Lung (tissue), 12 donors: ENCODE measurements around the gene BIRC6. TPM values are rescaled to one million over a fixed set of nuclear protein-coding genes. Genes with fewer than 3 reads are reported as not detected.

ENCODE experiments used
- ATAC-seq: fragments of 200-7000 bp; cut with Tn5 transposase; one replicate; pipeline ENCODE4 v1.9.1; 2020; ENCODE audit warnings: moderate number of reproducible peaks; ENCODE audit not compliant: insufficient read depth, low FRiP score
- DNase-seq, 3 donors: peaks; one replicate each; pipeline ENCODE4 v3.0.0-alpha.2; 2013 to 2017
- H3K27ac ChIP-seq, 2 donors: one replicate each; pipeline ENCODE4 v1.5.1; 2013; ENCODE audit warnings: mild to moderate bottlenecking in 2 of 2, moderate library complexity in 2 of 2, control low read depth in 1 of 2, inconsistent platforms in 1 of 2, low read depth in 1 of 2, low read length in 1 of 2
- H3K27me3 ChIP-seq, 3 donors: one replicate each; pipeline ENCODE4 v1.5.1; 2013; ENCODE audit warnings: low read length in 2 of 3; ENCODE audit not compliant: control insufficient read depth in 3 of 3, insufficient read depth in 3 of 3
- H3K36me3 ChIP-seq, 4 donors: one replicate each; pipeline ENCODE4 v1.5.1; 2013; ENCODE audit warnings: low read length in 4 of 4, mild to moderate bottlenecking in 1 of 4, moderate library complexity in 1 of 4; ENCODE audit not compliant: control insufficient read depth in 4 of 4, insufficient read depth in 4 of 4
- H3K4me1 ChIP-seq, 5 donors: one replicate each; pipeline ENCODE4 v1.5.1; 2013; ENCODE audit warnings: low read length in 5 of 5, mild to moderate bottlenecking in 2 of 5, moderate library complexity in 1 of 5; ENCODE audit not compliant: control insufficient read depth in 5 of 5, insufficient read depth in 5 of 5
- H3K4me3 ChIP-seq: one replicate; pipeline ENCODE4 v1.5.1; 2013; ENCODE audit warnings: mild to moderate bottlenecking, control low read depth, moderate library complexity
- H3K9ac ChIP-seq, 2 donors: one replicate each; pipeline ENCODE4 v1.5.1; 2013; ENCODE audit warnings: low read length in 2 of 2, control low read depth in 1 of 2; ENCODE audit not compliant: insufficient read depth in 1 of 2
- H3K9me3 ChIP-seq, 4 donors: one replicate each; pipeline ENCODE4 v1.5.1; 2013; ENCODE audit warnings: low read length in 3 of 4, mild to moderate bottlenecking in 1 of 4, moderate library complexity in 1 of 4; ENCODE audit not compliant: control insufficient read depth in 4 of 4, insufficient read depth in 3 of 4
- WGBS, 2 donors: extraction: QIAGEN DNeasy Blood & Tissue Kit; methylation state at CpG; one replicate each; pipeline ENCODE4 v1.1.7; 2013; 5-methylcytosine and 5-hydroxymethylcytosine counted together
- polyA plus RNA-seq, 2 donors: library from polyadenylated mRNA; stranded (reverse); fragments of 200-250 nt; gene quantifications; one replicate each; pipeline ENCODE4 v1.2.1, GENCODE V29; 2013
- total RNA-seq, 2 donors: library from RNA; depleted of rRNA in 1 of 2; stranded (reverse); fragments of >200 nt in 1 of 2; gene quantifications; one replicate each; pipeline ENCODE4 v1.2.1, GENCODE V29; 2014 to 2021
- TF ChIP-seq, protein P1 (sequence below): IDR thresholded peaks from 2 replicates; pipeline ENCODE4 v1.5.1; 2012; ENCODE audit warnings: mild to moderate bottlenecking; ENCODE audit errors: control extremely low read depth, extremely low read depth
- donor health status: control.
- donor health status: control.
- donor health status: Bipolar disorder and iron deficiency.
- donor health status: healthy.
- donor health status: DM: yes; HTN: yes; CAD: no.

The BIRC6 gene
- total and polyA plus RNA-seq, 4 donors, result 12.2 to 229 (median 51.5) TPM

DNA sequence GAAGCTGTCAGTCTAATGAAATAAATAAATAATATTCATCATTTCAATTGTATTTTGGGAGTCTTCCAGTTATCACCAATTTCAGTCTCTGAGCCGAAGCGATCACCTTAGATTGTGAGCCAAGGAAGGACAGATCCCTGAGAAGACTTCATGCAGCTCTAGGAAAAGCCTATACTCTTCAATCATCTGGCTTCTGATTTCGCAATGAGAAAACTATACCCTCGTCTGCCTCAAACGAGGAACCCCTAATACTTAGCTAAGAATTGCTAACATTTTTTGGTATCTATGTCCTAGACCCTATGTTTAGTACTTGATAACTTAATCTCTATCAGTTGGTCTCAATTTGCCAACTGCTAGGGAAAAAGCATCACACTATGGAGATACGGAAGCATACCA, 266.5 kb downstream of the BIRC6 start:
- no peak for ATAC-seq

DNA sequence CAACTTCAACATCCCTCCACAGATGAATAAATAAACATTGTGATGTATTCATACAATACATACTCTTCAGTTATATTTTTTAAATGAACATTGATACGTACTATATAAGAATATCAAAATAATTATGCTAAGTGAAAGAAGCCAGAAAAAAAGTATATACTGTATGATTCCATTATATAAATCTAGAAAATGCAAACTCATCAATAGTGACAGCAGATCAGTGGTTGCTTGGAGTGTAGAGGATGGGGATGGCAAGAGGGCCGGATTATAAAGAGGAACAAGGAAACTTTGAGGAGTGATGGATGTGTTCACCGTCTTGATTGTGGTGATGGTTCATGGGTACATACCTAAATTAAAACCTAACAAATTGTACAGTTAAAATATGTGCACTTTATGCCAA, 268.0 kb downstream of the BIRC6 start:
- Histone ChIP-seq H3K27me3 (no peaks in the 10 kb centered on the region), H3K4me1 (peaks cover 0 to 13% (median 6%) of the 10 kb centered on the region in 5 donors), H3K4me3 (no peak overlapping the region), H3K9me3 (no peaks in the 10 kb centered on the region), H3K9ac (no peak overlapping the region), H3K27ac (no peak overlapping the region), H3K36me3 (peaks cover 0 to 6% (median 4%) of the 10 kb centered on the region in 4 donors)
- TF ChIP-seq, protein P1, sequence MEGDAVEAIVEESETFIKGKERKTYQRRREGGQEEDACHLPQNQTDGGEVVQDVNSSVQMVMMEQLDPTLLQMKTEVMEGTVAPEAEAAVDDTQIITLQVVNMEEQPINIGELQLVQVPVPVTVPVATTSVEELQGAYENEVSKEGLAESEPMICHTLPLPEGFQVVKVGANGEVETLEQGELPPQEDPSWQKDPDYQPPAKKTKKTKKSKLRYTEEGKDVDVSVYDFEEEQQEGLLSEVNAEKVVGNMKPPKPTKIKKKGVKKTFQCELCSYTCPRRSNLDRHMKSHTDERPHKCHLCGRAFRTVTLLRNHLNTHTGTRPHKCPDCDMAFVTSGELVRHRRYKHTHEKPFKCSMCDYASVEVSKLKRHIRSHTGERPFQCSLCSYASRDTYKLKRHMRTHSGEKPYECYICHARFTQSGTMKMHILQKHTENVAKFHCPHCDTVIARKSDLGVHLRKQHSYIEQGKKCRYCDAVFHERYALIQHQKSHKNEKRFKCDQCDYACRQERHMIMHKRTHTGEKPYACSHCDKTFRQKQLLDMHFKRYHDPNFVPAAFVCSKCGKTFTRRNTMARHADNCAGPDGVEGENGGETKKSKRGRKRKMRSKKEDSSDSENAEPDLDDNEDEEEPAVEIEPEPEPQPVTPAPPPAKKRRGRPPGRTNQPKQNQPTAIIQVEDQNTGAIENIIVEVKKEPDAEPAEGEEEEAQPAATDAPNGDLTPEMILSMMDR, result no peak
- WGBS, 2 donors, result 65 to 66% methylated on average over 3 of the region's 3 CpGs
- ATAC-seq, result no peak
- no peak for DNase-seq

More for the DNA sequence above, 266.5 kb downstream of the BIRC6 start:
- TF ChIP-seq, protein P1, result no peak
- no peak overlapping the region for H3K4me3 ChIP-seq
- H3K9me3 ChIP-seq, result no peaks in the 10 kb centered on the region
- H3K9ac ChIP-seq, result no peak overlapping the region
- no peaks in the 10 kb centered on the region for H3K27me3 ChIP-seq
- no peak overlapping the region for H3K27ac ChIP-seq
- H3K36me3 ChIP-seq, result peaks cover 2 to 7% (median 5%) of the 10 kb centered on the region in 4 donors
- peaks cover 0 to 6% (median 3%) of the 10 kb centered on the region in 5 donors for H3K4me1 ChIP-seq
- no peak for DNase-seq
- WGBS, 2 donors, result 74 to 83% methylated on average over 6 of the region's 6 CpGs

DNA sequence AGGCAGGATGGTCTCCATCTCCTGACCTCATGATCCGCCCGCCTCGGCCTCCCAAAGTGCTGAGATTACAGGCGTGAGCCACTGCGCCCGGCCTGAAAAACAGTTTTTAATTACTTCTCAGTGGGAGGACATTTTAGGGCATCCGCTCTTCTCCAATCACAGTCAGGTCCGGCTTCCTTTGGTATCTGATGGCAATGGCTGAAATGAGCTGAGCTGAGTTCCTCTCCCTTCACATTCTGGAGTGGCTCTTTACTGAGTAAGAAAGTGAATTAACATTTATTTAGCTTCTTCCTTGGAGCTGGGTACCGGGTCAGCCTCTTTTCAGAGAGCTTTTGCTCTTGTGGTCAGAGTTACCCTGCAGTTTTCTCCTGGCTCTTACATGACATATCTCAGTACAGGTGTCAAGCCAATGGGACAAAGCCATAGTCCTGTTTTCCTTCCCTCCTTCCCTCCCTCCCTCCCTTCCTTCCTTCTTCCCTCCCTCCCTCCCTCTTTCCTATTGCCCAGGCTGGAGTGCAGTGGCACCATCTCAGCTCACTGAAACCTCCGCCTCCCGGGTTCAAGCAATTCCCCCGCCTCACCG, 269.9 kb downstream of the BIRC6 start:
- DNase-seq (no peak), ATAC-seq (no peak)
- 65 to 68% methylated on average over 13 of the region's 13 CpGs for WGBS, 2 donors
- H3K9ac ChIP-seq, result no peak overlapping the region
- no peak overlapping the region for H3K27ac ChIP-seq
- peaks cover 0 to 13% (median 6%) of the 10 kb centered on the region in 4 donors for H3K36me3 ChIP-seq
- no peaks in the 10 kb centered on the region for H3K27me3 ChIP-seq
- H3K4me3 ChIP-seq, result no peak overlapping the region
- TF ChIP-seq, protein P1, result no peak
- H3K4me1 ChIP-seq, result peaks cover 0 to 15% (median 7%) of the 10 kb centered on the region in 5 donors
- no peaks in the 10 kb centered on the region for H3K9me3 ChIP-seq

DNA sequence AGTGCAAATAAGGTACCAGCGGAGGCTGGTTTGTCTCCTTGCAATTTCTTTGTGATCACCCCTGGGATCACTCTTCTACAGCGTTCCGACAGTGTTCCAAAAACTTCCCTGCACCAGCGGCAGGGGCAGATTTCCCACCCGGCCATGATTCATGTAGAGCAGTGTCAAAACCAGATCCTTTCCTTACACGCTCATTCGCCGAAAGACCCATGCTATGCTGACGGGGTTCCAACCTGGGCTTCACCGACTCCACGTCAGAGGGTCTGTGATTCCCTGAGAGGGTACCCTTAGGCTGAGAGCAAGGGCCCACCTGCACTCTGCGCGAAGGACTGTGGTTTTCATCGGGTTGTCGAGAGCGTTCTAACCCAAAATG, 270.6 kb downstream of the BIRC6 start:
- Histone ChIP-seq H3K9me3 (no peaks in the 10 kb centered on the region), H3K4me1 (peaks cover 0 to 11% (median 7%) of the 10 kb centered on the region in 5 donors), H3K27me3 (no peaks in the 10 kb centered on the region), H3K27ac (peak overlapping the region; percentile 8 to 47), H3K4me3 (peak overlapping the region; percentile 24), H3K9ac (peak overlapping the region in 1 of 2 donors; percentile 36), H3K36me3 (peaks cover 0 to 12% (median 6%) of the 10 kb centered on the region in 4 donors)
- DNase-seq (peak in 2 of 3 donors; percentile 49 to 58), ATAC-seq (peak; percentile 41)
- WGBS, 2 donors, result 0 to 1% methylated on average over 16 of the region's 16 CpGs
- TF ChIP-seq, protein P1, result no peak
